RCC 7860 (cell line): ENCODE measurements around the gene ZBTB7C.

ENCODE experiments used
- DNase-seq: peaks from one replicate; pipeline ENCODE4 v3.0.0-alpha.2; 2015; ENCODE audit warnings: low spot score
- FAIRE-seq: peaks from 2 replicates; lab custom pipeline; 2012; peaks lifted over from hg19 to GRCh38; lab: Jason Lieb, UNC

The ZBTB7C gene

DNA sequence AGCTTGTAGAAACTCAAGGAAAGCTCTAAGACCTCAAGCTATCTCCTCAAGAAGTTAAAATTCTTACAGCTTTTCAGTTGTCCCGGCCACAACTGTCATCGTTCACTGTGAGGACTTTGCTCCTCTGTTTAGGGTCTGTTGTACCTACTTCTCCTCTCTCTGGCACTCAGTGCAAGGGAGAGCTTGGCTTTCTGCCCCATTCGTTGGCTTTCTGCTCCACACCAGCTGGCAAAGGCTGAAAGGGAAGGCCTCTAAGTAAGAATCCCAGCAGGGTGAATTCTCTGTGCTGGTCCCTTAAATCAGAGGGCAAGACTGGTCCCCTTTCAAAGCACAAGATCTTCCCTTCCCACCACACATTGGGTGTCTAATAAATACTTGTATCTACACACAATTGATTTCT, 17.3 kb downstream of the ZBTB7C start:
- no peak for FAIRE-seq
- DNase-seq = no peak

DNA sequence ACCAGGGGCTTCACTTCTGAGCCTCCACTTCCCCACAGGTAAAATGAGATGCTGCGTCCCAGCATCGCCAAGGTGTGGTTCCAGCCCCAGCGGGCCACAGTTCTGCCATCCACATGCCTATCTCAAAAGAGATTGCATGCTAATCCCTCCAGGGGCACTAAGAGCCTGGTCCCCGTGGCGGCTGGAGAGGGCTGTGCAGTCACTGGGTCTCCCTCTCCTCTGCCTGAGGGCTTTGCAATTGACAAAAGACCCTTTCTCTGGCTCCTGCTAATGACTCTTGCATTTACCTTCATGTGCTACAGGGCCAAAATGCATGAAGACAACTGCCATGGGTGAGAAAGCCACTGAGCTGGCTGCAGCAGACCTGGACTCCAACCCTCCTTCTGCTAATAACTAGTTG, 18.5 kb downstream of the ZBTB7C start:
- DNase-seq (no peak), FAIRE-seq (no peak)

DNA sequence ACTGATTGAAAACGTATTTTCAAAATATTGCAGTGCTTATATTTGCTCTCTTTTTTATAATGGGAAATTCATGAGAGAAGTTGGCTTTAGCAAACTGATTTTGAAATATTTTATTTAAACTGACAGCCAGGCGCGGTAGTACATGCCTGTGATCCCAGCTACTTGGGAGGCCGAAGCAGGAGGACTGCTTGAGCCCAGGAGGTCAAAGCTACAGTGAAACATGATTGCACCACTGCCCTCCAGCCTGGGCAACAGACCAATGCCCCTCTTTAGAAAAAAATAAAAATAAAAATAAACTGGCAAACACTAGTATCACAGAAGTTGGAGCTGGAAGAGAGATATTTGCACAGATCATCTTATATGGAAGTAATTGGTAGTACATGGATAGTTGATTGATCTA, 20.7 kb downstream of the ZBTB7C start:
- FAIRE-seq = no peak
- no peak for DNase-seq

DNA sequence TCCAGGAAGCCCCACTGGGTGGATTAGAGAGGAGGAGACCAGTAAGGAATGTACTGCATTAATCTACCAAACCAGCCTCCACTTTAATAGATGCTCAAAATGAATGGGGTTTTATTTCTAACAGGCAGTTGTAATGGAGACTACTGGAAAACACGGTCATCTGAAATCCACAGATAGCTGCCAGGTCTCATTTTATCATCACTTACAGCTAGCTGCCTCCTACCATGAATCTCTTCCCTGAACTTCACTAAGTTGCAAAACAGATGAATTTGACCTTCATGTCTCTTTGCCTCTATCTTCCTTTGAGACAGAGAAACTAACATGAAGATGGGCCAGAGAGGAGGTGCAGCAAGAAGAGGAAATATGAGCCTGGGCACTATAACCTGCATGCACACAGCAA, 21.9 kb downstream of the ZBTB7C start:
- FAIRE-seq (no peak), DNase-seq (no peak)

DNA sequence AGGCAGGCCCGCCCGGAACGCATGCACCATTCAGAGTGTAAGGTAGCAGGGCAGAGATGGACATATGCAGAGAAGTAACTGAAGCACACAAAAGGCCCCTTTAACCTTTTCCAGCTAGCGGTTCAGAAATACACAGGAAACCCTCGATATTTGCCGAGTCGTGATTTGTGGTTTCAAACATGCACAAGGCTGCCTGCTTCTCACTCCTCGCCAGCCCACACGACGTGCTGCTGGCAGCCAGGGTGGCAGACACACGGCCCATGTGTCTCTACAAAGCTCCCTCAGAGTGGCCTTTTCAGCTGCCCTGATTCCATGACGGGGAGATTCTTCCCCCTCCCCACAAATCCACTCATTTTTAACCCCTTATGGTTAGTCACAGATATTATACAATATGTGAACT, 23.6 kb downstream of the ZBTB7C start:
- DNase-seq (no peak), FAIRE-seq (no peak)

DNA sequence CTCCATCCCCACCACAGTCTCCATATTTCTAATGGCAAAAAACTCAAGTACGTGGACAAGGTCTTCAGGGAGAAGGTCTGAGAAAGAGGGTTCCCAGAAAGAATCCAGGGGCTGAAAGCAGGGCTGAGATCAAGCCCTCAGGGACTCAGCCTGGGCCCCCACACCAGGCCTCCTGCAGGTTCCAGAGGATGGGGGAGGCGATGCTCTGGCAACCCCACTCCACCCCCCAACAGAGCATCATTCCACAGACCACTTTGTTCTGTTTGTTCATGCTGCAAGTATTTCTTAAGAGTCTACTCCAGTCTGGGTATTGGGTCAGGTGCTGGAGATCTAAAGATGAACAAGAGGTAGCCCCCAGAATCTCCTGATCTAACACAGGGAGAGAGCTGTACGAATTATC, 32.2 kb downstream of the ZBTB7C start:
- DNase-seq (no peak), FAIRE-seq (no peak)

DNA sequence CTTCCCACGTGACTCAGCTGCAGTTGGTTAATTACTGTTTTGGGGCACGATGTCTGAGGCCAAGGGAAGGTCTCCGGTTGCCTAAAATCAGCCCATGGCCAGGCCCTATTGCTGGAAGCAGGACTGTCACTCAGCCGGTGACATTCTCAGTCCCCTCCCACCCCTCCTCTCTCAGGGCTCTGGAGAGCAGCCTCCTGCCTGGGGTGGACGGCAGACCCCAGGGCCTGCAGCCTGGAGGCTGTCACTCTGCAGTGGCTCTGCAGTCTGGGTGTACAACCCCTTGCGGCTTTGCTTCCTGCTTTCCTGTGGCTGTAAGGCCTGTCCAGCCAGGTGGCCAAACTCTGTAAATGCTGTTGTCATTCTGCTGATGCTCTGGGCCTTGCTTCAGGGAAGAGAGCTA, 32.8 kb downstream of the ZBTB7C start:
- FAIRE-seq = no peak
- DNase-seq = no peak

DNA sequence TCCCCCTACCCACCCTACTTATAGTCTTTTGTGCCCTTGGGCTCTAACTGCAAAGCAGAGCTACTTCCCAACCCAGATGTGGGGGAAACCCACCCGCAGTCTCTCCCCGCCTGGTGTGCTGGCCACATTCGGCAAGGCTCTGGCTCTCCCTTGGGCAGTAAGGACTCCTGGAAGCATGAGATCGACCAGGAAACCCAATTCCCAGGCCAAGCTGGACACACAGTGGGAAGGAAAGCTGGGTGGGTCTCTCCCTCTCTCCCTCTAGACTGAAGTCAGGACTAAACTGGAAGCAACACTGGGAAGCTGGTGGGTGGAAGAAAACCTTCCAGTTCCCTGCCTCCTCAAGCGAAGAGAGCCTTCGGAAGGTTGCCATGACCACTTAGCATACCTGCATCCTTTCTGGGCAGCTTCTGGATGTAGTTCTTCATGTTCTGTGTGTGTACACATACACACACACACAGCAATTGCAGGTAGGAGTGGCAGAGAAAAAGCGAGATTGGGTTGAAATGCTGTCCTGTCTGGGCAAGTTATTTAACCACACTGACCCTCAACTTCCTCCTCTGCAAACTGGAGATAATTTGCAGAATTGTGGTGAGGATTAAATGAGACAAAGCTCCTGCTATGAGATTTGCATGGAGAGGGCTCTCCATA, 33.9 kb downstream of the ZBTB7C start:
- DNase-seq = no peak
- no peak for FAIRE-seq

DNA sequence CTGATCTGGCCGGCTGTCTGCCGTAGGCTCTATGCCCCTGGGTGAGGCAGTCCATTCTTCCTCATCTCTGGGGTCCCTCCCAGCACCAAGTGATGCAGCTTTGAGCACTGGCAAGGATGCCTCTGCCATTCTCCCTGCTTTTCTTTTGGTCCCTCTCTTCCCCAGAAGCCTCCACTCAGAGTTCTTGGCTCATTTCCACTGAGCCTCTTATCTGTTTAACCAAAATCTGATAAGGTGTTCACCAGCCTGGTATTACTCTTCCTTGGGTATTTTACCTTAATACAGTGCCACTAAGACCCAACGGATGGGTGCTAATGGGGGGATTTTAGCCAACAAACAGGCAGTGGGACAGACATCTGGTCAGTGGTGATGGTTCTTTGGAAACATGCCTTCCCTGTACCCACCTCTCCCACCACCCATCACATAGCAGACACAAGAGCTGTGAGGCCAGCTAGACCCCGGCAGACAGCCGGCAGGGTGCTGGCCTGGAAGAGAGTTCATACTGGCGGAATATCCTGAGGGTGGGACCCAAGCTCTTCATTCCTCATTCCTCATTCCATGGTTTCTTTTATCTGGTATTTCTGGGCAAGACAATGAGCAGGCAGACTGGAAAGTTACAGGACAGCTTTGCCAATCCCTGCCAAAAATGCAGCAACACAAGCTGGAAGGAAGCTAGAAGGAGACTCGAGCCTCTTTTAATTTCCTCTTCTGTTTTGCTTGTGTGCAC, 34.6 kb downstream of the ZBTB7C start:
- DNase-seq (no peak), FAIRE-seq (no peak)

DNA sequence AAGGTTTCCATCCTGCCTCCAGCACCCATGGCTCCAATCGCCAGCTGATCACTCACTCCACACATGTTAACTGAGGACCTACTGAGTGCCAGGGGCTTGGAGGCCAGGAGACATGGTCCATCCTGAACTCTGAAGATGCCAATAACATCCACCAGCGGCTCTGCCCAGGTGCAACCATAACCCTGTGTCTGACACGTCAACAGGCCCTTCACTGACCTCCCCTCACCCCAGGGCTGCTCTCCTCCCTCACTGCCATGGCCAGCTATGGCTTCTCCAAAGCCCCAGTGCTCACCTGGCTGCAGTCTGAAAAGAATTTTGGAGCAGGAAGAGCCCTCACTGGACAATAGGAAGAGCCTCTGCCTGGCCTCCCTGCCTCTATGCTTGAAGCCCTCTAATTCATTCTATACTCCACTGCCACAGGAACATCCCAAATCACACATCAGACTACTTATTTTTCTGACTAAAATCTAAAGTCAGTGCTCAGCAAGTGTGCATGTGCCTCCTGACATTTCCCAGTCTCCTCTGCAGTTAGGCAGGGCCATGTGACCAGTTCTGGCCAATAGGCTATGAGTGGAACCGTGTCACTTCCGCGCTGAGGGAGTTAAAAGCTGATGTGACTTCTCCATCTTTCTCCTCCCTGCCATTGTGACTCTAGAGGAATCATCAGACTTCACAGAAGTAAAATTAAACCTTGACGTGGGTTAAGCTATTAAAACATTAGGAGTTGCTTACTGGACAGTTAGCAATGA, 37.2 kb downstream of the ZBTB7C start:
- FAIRE-seq (no peak), DNase-seq (no peak)

DNA sequence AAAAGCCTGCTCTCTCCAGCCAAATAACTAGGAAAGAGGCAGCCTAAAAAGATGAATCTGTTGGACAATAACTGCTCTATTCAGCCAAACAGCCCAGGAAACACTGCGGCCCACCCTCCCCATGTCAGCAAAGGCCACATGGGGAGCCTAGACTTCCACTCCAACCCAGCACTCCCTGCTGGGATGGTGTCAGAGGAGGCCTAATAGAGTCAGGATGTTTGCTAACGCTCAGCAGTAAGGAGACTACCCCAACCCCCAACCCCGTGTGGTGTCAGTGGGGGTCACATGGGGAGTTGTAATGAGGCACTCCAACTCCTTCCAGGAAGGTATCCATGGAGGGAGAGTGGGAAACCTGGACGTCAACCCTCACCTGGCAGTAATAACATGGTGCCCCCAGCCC, 41.6 kb downstream of the ZBTB7C start:
- FAIRE-seq = no peak
- no peak for DNase-seq

DNA sequence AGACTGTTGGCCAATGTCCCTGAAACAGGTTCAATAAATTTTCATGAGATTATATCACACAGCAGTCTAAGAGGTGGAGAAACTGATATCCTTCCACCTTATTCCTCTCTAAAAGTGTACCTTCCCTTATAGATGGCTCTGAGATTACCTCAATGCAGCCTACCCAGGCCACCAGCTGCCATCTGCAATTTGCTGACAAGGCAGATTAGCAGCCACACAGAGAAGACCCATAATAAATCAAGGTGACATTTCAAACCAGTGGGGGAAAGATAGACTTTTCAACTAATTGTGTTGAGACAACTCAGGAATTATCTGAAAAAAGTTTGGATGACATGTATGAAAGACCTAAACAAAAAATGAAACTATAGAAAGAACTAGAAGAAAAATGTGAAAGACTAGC, 43.2 kb downstream of the ZBTB7C start:
- FAIRE-seq (no peak), DNase-seq (no peak)

DNA sequence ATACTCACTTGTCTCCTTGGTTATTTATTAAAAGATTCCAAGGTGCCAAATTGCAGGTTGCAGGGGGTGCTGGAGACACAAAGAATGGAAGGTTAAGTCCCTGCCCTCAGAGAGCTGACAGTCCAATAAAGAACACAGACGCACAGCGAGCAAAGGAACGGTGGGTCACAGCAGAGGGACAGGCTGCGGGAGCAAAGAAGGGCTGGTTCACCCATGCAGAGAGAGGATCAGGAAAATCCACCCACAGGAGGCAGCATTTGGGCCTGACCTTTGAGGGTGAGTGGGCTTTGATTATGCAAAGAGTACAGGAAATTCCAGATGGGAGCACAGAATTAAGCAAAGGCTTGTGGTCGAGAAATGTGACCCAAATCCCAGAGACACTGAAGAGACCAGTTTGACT, 45.0 kb downstream of the ZBTB7C start:
- FAIRE-seq = no peak
- DNase-seq = no peak

DNA sequence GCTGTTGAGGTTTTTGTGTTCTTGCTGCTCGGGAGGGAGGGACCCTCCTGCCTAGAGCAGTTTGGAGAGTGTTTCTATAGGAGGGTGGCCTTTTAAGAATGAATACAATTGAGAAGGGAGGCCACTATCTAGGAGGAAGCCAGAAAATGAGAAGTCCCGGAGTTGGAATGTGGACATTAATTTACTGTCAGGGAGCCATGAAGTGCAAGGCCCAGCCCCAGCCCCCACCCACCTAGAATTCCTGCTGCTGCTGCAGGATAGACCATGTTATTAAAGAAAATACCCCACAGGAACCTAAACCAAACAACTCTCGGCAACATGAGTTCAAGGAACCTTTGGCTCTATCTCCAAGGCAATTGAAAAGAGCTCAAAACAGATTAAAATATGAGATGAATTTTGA, 46.0 kb downstream of the ZBTB7C start:
- DNase-seq (no peak), FAIRE-seq (no peak)

DNA sequence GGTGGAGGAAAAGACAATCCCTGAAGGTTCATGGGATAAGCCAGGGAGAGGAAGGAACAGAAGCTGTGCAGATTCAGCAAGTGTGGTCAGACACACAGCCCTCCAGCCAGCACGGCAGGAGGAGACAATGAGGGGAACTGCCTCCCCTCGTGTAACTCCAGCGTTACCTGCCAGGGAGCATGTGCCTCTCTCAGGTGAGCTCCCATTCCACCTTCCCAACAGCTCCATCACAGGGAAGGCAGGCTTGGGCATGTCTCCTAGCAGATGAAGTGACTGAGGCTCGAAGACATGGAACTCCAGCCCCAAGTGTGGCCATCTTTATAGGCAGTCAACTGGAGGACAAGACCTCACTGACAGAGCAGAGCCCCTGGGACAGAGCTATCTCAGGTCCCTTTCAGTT, 47.4 kb downstream of the ZBTB7C start:
- FAIRE-seq (no peak), DNase-seq (no peak)

DNA sequence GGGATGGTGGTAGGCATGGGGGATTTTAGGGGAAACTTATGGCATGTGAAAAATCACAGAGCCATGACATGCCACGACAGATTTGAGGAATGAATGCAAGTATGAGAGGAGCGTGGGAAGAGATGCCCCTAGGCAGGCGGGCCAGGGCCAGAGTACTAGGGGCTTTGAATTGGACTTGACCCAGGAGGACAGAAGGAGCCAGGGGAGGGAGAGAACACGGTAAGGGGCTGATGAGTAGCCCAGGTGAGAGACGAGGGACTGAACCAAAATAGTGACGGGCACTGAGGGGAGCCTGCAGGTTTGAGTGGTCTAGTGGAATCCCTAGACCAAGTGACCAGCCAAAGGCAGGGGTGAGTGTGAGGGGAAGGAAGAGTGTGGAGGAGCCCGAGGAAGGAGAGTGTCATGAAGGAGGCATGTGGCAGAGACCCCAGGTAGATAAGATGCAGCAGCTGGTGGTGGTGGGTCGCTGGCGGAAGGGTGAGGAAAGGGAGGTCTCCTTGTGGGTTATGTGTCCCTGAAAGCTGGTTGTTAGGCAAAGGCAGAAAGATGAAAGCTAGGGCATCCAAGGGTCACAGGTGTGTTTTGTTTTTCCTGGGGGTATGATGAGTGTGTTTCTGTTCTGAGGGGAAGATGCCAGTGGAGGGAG, 48.7 kb downstream of the ZBTB7C start:
- no peak for DNase-seq
- FAIRE-seq = no peak

DNA sequence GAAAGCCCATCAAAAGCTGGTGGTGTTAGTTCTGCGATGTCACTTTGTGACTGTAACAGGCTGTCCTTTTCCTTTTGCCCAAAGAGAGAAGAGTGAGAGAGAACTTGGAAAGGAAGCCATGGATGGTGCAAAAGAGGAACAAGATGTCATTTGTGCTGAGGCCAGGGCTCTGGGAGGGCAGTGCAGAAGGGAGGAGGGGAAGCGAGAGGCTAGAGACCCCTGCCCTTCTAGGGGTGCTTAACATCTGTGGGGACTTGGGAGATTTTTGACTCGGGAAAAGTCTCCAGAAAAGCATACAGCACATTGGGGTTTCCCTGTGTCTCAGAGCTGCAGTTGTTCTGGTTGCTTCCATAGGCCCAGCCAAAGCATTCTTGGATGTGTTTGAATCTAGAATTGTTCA, 49.6 kb downstream of the ZBTB7C start:
- DNase-seq = no peak
- no peak for FAIRE-seq

DNA sequence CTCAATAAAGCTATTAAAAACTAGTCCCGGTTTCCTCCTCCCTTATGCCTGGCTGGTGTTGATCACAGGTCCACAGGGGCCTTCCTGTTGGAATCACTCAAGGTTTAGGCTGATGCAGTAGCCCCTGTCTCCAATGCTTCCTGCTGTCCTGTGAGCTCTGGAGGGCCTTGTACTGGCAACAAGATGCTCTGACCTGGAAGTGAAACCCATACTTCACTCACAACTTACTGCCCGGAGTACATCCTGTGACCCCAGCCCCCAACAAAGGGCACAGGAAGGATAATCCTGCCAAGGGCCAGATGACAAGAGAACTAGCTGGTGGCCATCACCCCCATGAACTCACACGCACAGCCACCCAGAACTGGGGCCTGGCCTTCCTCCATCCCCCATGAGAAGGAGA, 50.3 kb downstream of the ZBTB7C start:
- FAIRE-seq (no peak), DNase-seq (no peak)

DNA sequence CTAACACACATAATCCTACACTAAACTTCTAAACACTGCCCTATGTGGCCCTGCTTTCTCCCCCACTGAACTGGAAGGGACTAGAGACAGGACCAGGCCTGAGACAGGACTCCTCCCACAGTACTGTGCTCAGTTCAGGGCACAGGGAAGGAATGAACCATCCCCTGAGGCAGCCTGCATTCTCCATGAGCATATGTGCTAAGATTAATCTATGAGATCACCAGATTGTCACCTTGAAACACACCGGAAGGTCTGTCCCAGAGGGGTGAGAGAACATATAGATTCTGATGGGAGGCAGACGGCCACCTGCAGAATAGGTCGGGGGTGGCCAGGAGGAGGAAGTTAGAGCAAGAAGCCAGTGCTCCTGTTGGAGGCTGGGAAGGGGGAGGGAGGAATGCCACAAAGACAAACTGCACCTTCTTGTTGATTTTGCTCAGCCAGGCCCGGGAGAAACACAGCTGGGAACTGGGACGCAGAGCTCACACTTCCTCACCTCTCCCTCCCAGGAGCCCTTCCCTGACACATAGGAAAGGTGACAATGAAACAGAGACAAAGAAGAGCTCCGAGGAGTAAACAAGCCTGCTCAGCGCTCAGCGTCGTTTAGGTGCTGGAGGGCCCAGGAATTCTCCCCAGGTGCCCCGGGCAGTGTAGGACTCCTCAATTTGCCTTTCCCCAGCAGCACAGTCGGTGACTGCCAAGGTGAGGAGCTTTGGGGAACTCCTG, 52.1 kb downstream of the ZBTB7C start:
- DNase-seq = no peak
- FAIRE-seq = no peak

DNA sequence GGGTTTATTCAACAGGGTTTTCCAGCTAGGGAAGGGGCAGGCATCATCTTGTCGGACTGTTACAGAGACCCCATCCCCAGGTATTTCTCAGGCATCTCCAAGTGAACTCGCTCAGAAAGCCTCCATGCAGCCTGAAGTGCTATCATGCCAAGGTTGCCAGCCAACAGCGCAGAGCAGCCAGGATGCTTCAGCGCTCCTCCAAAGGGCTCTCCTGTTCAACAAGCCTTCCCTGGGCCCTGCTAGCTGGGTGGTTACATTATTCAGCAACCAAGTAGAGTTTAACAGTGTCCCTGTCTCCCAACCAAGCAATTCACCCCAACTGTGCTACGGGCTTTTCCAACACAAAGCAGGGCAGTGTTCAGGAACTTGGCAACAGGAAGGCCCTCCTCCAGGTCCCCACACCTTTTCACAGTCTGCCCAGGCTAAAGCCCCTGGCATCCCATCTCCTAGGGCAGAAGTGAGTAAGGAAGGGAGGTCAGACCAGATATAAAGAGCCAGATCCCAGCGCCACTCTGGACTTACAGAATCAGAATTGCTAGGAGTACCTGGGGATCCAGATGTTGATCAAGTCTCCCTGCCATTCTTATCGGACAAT, 52.9 kb downstream of the ZBTB7C start:
- no peak for FAIRE-seq
- DNase-seq = no peak
